Measurements from ENCODE around the gene TMEM8B.

GRCh38 chr9:35903049-35903448 is 74.0 kb downstream of the TMEM8B start:
- TF ChIP-seq GATA2 (IDR thresholded peaks at IDR 0.05; ENCODE audit: low read depth, low read length) (no peak), GATA3 (IDR thresholded peaks at IDR 0.05; ENCODE audit: low read depth, low read length) (no peak)
